Lung (tissue), 12 donors: ENCODE measurements around the gene PLA2G2D. TPM values are rescaled to one million over a fixed set of nuclear protein-coding genes. Genes with fewer than 3 reads are reported as not detected.

Experiments
- ATAC-seq: fragments of 200-7000 bp; cut with Tn5 transposase; one replicate; pipeline ENCODE4 v1.9.1; 2020; ENCODE audit warnings: moderate number of reproducible peaks; ENCODE audit not compliant: insufficient read depth, low FRiP score
- DNase-seq, 3 donors: peaks; one replicate each; pipeline ENCODE4 v3.0.0-alpha.2; 2013 to 2017
- H3K27ac ChIP-seq, 2 donors: one replicate each; pipeline ENCODE4 v1.5.1; 2013; ENCODE audit warnings: mild to moderate bottlenecking in 2 of 2, moderate library complexity in 2 of 2, control low read depth in 1 of 2, inconsistent platforms in 1 of 2, low read depth in 1 of 2, low read length in 1 of 2
- H3K27me3 ChIP-seq, 3 donors: one replicate each; pipeline ENCODE4 v1.5.1; 2013; ENCODE audit warnings: low read length in 2 of 3; ENCODE audit not compliant: control insufficient read depth in 3 of 3, insufficient read depth in 3 of 3
- H3K36me3 ChIP-seq, 4 donors: one replicate each; pipeline ENCODE4 v1.5.1; 2013; ENCODE audit warnings: low read length in 4 of 4, mild to moderate bottlenecking in 1 of 4, moderate library complexity in 1 of 4; ENCODE audit not compliant: control insufficient read depth in 4 of 4, insufficient read depth in 4 of 4
- H3K4me1 ChIP-seq, 5 donors: one replicate each; pipeline ENCODE4 v1.5.1; 2013; ENCODE audit warnings: low read length in 5 of 5, mild to moderate bottlenecking in 2 of 5, moderate library complexity in 1 of 5; ENCODE audit not compliant: control insufficient read depth in 5 of 5, insufficient read depth in 5 of 5
- H3K4me3 ChIP-seq: one replicate; pipeline ENCODE4 v1.5.1; 2013; ENCODE audit warnings: mild to moderate bottlenecking, control low read depth, moderate library complexity
- H3K9ac ChIP-seq, 2 donors: one replicate each; pipeline ENCODE4 v1.5.1; 2013; ENCODE audit warnings: low read length in 2 of 2, control low read depth in 1 of 2; ENCODE audit not compliant: insufficient read depth in 1 of 2
- H3K9me3 ChIP-seq, 4 donors: one replicate each; pipeline ENCODE4 v1.5.1; 2013; ENCODE audit warnings: low read length in 3 of 4, mild to moderate bottlenecking in 1 of 4, moderate library complexity in 1 of 4; ENCODE audit not compliant: control insufficient read depth in 4 of 4, insufficient read depth in 3 of 4
- WGBS, 2 donors: extraction: QIAGEN DNeasy Blood & Tissue Kit; methylation state at CpG; one replicate each; pipeline ENCODE4 v1.1.7; 2013; 5-methylcytosine and 5-hydroxymethylcytosine counted together
- polyA plus RNA-seq, 2 donors: library from polyadenylated mRNA; stranded (reverse); fragments of 200-250 nt; gene quantifications; one replicate each; pipeline ENCODE4 v1.2.1, GENCODE V29; 2013
- total RNA-seq, 2 donors: library from RNA; depleted of rRNA in 1 of 2; stranded (reverse); fragments of >200 nt in 1 of 2; gene quantifications; one replicate each; pipeline ENCODE4 v1.2.1, GENCODE V29; 2014 to 2021
- TF ChIP-seq, protein P1 (sequence below): IDR thresholded peaks from 2 replicates; pipeline ENCODE4 v1.5.1; 2012; ENCODE audit warnings: mild to moderate bottlenecking; ENCODE audit errors: control extremely low read depth, extremely low read depth
- donor health status: control.
- donor health status: control.
- donor health status: Bipolar disorder and iron deficiency.
- donor health status: healthy.
- donor health status: DM: yes; HTN: yes; CAD: no.

Gene PLA2G2D
- total and polyA plus RNA-seq, 4 donors = 0.06 to 0.57 (median 0.06) TPM; not detected in 1

DNA sequence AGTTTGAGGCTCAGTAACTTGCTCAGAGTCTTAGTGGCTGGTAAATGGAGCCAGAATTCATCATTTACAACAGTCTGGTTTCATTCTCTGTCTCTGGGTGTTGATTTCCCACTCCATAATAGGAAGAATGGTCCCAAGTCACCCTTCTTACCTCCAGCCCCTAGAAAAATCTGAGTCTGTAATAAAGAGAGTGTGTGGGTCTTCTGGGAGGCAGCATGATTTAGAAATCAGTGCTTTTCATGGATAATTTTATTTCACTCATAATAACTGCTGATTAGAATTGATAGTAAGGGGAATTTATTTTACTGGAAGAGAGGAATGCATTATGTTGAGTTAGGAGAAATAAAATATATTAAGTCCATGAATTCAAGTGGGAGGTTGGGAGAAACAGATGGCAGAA lies 2.1 kb downstream of the PLA2G2D start:
- TF ChIP-seq, protein P1, sequence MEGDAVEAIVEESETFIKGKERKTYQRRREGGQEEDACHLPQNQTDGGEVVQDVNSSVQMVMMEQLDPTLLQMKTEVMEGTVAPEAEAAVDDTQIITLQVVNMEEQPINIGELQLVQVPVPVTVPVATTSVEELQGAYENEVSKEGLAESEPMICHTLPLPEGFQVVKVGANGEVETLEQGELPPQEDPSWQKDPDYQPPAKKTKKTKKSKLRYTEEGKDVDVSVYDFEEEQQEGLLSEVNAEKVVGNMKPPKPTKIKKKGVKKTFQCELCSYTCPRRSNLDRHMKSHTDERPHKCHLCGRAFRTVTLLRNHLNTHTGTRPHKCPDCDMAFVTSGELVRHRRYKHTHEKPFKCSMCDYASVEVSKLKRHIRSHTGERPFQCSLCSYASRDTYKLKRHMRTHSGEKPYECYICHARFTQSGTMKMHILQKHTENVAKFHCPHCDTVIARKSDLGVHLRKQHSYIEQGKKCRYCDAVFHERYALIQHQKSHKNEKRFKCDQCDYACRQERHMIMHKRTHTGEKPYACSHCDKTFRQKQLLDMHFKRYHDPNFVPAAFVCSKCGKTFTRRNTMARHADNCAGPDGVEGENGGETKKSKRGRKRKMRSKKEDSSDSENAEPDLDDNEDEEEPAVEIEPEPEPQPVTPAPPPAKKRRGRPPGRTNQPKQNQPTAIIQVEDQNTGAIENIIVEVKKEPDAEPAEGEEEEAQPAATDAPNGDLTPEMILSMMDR = no peak
- H3K4me1 ChIP-seq = no peaks in the 10 kb centered on the region
- no peak overlapping the region for H3K9ac ChIP-seq
- DNase-seq (no peak), ATAC-seq (no peak)
- H3K27me3 ChIP-seq = peaks cover 0 to 24% (median 3%) of the 10 kb centered on the region in 3 donors
- no peak overlapping the region for H3K4me3 ChIP-seq
- H3K27ac ChIP-seq = no peak overlapping the region
- H3K36me3 ChIP-seq = no peaks in the 10 kb centered on the region
- no peaks in the 10 kb centered on the region for H3K9me3 ChIP-seq

DNA sequence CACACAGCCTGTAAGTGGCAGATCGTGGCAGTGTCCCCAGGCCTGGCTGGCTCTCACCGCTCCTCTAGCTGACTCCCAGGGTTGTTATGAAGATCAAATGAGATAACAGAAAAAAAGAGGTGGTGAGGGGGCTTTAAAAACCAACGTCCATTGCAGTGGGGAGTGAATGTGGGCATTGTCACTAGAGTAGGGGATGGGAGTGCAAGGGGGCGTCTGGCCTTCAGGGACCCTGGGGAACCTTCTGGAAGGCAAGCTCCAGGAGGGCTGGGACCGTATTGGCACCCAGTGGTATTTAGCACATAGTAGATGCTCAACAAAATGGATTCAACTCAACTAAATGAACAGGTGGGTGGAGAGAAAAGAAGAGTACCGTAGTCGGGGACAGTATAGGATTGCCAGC lies 3.4 kb downstream of the PLA2G2D start:
- H3K9ac ChIP-seq = no peak overlapping the region
- DNase-seq = no peak
- H3K4me3 ChIP-seq = no peak overlapping the region
- H3K36me3 ChIP-seq = no peaks in the 10 kb centered on the region
- TF ChIP-seq, protein P1 = no peak
- H3K27ac ChIP-seq = no peak overlapping the region
- H3K9me3 ChIP-seq = no peaks in the 10 kb centered on the region
- no peaks in the 10 kb centered on the region for H3K4me1 ChIP-seq
- no peak for ATAC-seq
- peaks cover 0 to 13% (median 3%) of the 10 kb centered on the region in 3 donors for H3K27me3 ChIP-seq
- 79 to 83% methylated on average over 7 of the region's 7 CpGs for WGBS, 2 donors

DNA sequence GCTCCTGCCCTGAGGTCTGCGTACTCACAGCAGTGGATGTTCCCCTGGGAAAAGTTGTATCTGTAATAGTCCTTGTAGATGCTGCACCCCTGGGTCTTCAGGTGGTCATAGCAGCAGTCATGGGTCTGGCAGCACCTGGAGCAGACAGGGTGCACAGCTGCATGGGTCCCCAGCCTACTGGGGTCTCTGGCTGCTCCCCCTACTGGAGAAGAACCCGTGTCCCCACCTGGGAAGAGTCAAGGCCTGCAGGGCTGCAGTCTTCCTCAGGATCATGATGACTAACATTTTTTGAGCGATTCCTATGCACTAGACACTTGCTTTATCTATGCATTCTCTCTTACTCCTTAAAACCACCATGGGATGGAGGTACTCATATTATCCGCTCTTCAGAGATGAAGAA lies 3.9 kb downstream of the PLA2G2D start:
- ATAC-seq (no peak), DNase-seq (no peak)
- H3K9ac ChIP-seq = no peak overlapping the region
- H3K9me3 ChIP-seq = no peaks in the 10 kb centered on the region
- no peaks in the 10 kb centered on the region for H3K4me1 ChIP-seq
- H3K36me3 ChIP-seq = no peaks in the 10 kb centered on the region
- no peak overlapping the region for H3K27ac ChIP-seq
- 82 to 83% methylated on average over 4 of the region's 4 CpGs for WGBS, 2 donors
- TF ChIP-seq, protein P1 = no peak
- peaks cover 0 to 12% (median 3%) of the 10 kb centered on the region in 3 donors for H3K27me3 ChIP-seq
- no peak overlapping the region for H3K4me3 ChIP-seq

DNA sequence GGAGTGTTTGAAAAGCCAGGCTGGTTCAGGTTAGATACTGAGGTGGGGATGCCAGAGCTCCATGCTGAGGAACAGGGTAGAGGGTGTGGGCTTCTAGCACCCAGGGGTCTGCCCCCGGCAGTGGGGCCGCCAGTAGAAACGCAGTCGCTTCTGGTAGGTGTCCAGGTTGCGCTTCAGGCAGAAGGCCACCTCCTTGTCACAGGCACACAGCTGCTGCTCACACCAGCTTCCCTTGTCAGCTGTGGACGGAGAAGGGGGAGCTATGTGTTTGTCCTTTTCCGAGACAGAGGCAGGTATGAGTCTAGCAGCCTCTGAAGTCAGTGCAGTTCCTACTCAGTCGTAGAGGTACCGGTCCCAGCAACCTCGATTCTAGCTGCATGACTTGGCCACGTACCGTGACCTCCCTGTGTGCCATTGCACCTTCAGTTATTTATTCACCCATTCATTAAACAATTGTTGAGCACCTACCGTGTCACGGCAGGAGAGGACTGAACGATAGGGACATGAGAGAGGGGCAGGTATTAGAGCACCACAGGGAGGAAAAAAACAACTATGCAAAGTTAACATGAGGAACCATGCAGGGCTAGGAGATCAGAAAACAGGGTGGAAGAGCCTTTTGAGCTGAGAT lies 5.2 kb downstream of the PLA2G2D start:
- Histone ChIP-seq H3K27ac (no peak overlapping the region), H3K9ac (no peak overlapping the region), H3K36me3 (no peaks in the 10 kb centered on the region), H3K27me3 (peaks cover 0 to 12% (median under 1%) of the 10 kb centered on the region in 3 donors), H3K9me3 (no peaks in the 10 kb centered on the region), H3K4me3 (no peak overlapping the region), H3K4me1 (peaks cover 0 to 1% (median 0%) of the 10 kb centered on the region in 5 donors)
- TF ChIP-seq, protein P1 = no peak
- DNase-seq (no peak), ATAC-seq (no peak)
- 68 to 71% methylated on average over 15 of the region's 15 CpGs for WGBS, 2 donors
